ENCODE results near the gene CLPX.

GRCh38 chr15:65197337-65197645 lies 12.1 kb upstream of the CLPX start:
- TF ChIP-seq TCF4 (CRISPR knock-in tag; IDR thresholded peaks at IDR 0.05; ENCODE audit: borderline replicate concordance) (no peak), POU6F1 (CRISPR knock-in tag; IDR thresholded peaks at IDR 0.05; ENCODE audit: borderline replicate concordance, low read depth) (no peak), ZFP3 (CRISPR knock-in tag; IDR thresholded peaks at IDR 0.05) (no peak), PATZ1 (CRISPR knock-in tag; IDR thresholded peaks at IDR 0.05; ENCODE audit: borderline replicate concordance) (no peak), ZC3H10 (CRISPR knock-in tag; IDR thresholded peaks at IDR 0.05) (no peak), CSRNP3 (CRISPR knock-in tag; IDR thresholded peaks at IDR 0.05) (no peak), ZFP30 (CRISPR knock-in tag; IDR thresholded peaks at IDR 0.05) (no peak), RARB (CRISPR knock-in tag; IDR thresholded peaks at IDR 0.05) (no peak), GLIS3 (CRISPR knock-in tag; IDR thresholded peaks at IDR 0.05) (no peak), ESRRG (CRISPR knock-in tag; IDR thresholded peaks at IDR 0.05) (no peak), ZNF8 (CRISPR knock-in tag; IDR thresholded peaks at IDR 0.05) (no peak), SNAI2 (CRISPR knock-in tag; IDR thresholded peaks at IDR 0.05) (no peak), ZNF565 (CRISPR knock-in tag; conservative IDR thresholded peaks at IDR 0.05; ENCODE audit: low read depth) (no peak), ISL1 (CRISPR knock-in tag; IDR thresholded peaks at IDR 0.05) (no peak)

Measured in SK-N-SH treated with all-trans-retinoic acid at 6 μM for 48 hours (cell line).